Stimulated activated CD4-positive, alpha-beta T cell treated with anti-CD3 and anti-CD28 coated beads, Interleukin-15, amount 100 ng/mL, for 1 hour (primary cell): ENCODE data around the gene UNC45A.

Experiments
- DNase-seq, 2 donors: peaks; one replicate each; pipeline ENCODE4 v3.0.0-alpha.2; 2020; ENCODE audit warnings: low read depth in 1 of 2, low spot score in 1 of 2

The UNC45A gene

DNA sequence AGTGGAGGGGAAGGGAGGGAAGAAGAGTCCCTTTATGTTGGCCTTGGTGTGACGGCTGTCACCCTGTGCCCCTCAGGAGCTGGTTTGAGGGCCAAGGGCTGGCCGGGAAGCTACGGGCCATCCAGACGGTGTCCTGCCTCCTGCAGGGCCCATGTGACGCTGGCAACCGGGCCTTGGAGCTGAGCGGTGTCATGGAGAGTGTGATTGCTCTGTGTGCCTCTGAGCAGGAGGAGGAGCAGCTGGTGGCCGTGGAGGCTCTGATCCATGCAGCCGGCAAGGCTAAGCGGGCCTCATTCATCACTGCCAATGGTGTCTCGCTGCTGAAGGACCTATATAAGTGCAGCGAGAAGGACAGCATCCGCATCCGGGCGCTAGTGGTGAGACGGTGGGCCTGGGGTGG, 11.5 kb downstream of the UNC45A start:
- no peak for DNase-seq

DNA sequence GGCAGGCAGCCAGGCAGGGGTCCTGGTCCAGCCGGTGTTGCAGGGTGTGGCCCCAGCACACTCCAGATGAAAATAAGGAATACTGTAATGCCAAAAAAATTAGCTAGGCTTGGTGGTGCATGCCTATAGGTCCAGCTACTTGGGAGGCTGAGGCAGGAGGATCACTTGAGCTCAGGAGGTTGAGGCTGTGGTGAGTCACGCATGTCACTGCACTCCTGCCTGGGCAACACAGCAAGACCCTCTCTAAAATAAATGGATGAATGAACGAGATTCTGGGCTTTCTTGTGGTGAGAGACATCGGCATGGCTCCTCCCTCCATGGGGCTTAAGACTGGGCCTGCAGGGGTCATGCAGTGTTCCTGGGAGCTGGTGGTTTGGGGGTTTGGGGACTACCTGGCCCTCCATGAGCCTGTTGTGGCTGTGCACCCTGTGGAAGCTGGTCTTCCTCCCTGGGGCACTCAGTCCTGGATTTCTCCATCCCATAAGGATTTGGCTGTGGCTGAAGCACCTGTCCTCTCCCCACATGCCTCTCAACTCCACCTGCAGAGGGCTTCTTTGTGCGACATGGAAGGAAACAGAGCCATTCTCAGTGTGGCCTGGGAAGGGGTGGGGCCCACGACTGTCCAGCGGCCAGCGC, 12.0 kb downstream of the UNC45A start:
- no peak for DNase-seq

DNA sequence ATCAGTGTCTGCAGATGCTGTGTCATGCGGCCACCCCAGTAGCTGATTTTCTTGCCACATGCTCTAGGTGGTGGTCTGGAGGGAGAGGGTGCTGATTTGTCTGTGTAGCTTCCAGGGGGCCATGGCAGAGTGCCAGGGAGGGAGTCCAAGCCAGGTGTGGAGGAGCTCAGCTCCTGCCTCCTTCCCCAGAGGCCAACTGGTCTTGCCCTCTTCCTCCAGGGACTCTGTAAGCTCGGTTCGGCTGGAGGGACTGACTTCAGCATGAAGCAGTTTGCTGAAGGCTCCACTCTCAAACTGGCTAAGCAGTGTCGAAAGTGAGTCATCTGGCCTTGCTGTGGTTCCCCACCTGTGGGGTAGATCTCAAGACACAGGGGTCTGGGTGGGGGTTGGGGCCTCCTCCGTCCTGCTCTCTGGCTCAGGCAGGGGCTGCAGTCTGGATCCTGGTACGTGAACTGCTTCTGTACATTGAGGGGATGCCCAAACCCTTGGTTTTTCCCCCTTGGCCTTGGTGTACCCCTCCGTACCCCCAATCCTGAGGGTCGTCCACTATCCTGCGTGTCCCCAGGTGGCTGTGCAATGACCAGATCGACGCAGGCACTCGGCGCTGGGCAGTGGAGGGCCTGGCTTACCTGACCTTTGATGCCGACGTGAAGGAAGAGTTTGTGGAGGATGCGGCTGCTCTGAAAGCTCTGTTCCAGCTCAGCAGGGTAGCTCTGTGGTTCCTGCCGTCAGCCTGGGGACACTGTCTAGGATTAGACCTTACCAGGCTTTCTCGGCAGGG, 12.7 kb downstream of the UNC45A start:
- DNase-seq = no peak

DNA sequence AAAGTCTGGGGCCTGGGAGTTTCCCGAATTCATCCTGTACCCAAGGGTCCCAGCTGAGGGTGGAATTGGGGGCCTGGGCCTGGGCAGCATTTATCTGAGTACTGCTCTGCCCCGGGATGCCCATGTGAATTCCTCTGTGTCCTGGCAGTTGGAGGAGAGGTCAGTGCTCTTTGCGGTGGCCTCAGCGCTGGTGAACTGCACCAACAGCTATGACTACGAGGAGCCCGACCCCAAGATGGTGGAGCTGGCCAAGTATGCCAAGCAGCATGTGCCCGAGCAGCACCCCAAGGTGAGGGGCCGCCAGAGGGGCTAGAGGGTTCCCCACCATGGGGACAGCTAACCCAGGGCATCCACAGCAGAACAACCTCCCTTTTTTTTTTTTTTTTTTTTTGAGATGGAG, 13.4 kb downstream of the UNC45A start:
- DNase-seq = no peak

- no peak for DNase-seq
Measured at GRCh38 chr15:90949979-90950675, 15.0 kb downstream of the UNC45A start.

- no peak for DNase-seq
Measured at GRCh38 chr15:90950676-90951075, 15.6 kb downstream of the UNC45A start.

DNA sequence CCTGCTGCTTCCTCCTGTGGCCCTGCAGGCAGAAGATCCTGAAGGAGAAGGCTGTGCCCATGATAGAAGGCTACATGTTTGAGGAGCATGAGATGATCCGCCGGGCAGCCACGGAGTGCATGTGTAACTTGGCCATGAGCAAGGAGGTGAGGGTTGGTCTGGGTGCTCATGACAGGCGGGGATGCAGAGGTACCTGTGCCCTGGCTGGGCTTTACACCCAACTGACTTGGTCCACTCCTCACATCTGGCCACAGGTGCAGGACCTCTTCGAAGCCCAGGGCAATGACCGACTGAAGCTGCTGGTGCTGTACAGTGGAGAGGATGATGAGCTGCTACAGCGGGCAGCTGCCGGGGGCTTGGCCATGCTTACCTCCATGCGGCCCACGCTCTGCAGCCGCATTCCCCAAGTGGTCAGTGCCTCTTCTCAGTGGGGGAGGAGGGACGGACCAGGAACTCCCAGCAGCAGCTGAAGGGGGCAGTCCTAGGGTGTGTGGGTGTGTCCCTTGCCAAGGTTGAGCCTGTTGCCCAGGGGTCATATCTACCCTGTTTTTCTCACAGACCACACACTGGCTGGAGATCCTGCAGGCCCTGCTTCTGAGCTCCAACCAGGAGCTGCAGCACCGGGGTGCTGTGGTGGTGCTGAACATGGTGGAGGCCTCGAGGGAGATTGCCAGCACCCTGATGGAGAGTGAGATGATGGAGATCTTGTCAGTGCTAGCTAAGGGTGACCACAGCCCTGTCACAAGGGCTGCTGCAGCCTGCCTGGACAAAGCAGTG, 18.0 kb downstream of the UNC45A start:
- no peak for DNase-seq

DNA sequence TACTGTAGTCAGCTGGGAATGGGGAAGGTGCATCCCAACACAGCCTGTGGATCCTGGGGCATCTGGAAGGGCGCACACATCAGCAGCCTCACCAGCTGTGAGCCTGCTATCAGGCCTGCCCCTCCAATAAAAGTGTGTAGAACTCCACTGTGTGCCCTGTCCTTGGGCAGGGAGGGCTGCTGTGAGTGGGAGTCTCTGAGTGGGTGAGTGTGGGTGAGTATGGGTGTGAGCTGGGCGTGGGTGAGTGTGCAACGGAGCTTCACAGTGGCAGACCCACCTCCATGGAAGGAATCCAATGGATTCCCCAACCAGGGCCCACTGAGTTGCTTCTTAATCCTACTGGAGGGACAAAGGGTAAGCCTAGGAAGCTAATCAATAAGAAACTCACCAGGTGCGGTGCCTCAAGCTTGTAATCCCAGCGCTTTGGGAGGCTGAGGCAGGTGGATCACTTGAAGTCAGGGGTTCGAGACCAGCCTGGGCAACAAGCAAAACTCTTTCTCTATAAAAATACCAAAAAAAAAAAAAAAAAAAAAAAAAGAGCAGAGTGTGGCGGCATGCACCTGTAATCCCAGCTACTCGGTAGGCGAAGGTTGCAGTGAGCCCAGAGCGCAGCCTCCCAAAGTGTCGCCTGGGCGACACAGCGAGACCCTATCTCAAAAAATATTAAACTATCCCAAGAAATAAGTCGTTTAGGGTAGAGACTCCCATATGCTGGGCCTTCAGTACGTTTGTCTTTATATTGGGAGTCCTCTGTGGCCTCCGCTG, 19.0 kb downstream of the UNC45A start:
- no peak for DNase-seq

GRCh38 chr15:90954712-90955623, 19.9 kb downstream of the UNC45A start, which contains the start of gene RCCD1:
RCCD1 (plus strand) TSS chr15:90954884; CDS start chr15:90956735, 1,851 bp downstream.
- DNase-seq = peak; percentile 71 to 77

- no peak for DNase-seq
Measured at GRCh38 chr15:90955624-90956273, 20.7 kb downstream of the UNC45A start.

DNA sequence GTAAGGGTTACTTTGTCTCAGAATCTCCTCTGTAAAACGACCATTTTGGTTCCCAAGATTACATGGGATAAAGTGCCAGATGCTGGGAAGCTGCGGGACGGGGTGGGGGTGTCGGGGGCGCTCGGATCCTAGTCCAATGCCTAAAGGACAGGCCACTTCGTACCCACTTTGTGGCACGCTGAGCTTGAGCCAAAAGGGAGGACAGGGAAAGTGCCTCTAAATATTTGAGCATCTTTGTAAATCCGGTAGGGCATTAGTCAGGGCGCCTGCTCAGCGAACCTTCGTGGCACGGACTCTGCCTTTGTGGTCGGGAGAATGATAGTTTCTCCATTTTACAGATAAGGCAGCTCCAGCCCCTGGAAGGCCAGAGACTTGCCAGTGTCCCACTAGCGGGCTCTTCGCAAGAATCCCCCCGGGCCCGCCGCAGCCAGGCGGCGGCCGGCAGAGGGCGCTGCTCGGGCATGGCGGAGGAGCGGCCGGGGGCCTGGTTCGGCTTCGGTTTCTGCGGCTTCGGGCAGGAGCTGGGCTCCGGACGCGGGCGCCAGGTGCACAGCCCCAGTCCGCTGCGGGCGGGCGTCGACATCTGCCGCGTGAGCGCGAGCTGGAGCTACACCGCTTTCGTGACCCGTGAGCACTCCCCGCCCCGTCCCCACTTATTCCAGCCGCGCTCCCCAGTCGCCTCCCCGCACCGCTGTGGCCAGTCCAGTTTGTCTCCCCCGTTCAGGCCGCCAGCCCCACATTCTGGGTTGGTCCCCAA, 21.4 kb downstream of the UNC45A start:
- DNase-seq = peak; percentile 48 to 51

DNA sequence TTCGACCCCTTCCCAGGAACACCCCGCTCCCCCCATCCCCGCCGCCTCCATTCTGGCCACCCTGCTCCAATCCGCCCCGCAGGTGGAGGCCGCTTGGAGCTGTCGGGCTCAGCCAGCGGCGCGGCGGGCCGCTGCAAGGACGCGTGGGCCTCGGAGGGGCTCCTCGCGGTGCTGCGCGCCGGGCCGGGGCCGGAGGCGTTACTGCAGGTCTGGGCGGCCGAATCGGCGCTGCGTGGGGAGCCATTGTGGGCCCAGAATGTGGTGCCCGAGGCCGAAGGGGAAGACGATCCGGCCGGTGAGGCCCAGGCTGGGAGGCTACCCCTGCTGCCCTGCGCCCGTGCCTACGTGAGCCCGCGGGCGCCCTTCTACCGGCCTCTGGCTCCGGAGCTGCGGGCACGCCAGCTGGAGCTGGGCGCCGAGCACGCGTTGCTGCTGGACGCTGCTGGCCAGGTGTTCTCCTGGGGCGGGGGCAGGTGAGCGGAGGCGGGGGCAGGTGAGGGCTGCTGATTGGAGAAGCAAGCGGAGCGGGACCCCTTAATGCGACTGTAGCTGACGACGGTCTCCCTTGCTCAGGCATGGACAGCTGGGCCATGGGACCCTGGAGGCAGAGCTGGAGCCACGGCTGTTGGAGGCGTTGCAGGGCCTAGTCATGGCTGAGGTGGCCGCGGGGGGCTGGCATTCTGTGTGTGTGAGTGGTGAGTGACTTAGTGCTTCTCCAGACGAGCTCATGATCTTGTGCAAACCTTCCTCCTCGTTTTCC, 22.1 kb downstream of the UNC45A start:
- no peak for DNase-seq

DNA sequence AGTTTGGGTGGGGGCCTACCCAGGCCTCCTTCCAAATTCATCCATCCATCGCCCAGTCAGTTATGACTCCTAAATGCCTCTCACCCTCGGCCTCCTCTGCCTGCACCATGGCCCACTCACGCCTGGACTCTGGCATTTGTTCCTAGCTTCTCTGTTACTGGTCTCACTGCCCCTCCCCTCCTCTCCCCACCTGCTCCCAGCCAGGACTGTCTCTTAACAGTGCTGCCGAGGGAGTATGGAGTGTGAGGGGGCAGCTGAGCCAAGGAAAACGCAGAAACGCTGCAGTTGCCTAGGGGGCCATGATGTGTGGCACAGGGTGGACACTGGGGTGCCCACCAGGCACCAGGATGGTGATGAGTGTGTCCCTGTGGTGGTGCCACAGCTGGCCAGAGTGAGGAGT, 22.7 kb downstream of the UNC45A start:
- no peak for DNase-seq

GRCh38 chr15:90959028-90959595, 24.0 kb downstream of the UNC45A start:
- DNase-seq = no peak

DNA sequence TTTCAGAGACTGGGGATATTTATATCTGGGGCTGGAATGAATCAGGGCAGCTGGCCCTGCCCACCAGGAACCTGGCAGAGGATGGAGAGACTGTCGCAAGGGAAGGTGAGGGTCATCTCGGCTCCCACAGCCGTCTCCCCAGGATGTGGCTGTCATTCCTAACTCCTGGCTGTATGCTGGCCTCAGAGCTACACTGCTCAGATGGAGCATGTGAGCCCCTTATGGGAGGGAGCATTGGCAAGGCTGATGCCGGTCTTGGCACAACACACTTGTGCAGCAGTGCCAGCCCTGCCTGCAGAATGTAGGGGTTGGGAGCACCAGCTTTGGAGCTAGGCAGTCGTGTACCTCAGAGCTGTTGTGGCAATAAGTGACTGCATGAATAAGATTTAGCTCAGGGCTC, 24.8 kb downstream of the UNC45A start:
- no peak for DNase-seq

DNA sequence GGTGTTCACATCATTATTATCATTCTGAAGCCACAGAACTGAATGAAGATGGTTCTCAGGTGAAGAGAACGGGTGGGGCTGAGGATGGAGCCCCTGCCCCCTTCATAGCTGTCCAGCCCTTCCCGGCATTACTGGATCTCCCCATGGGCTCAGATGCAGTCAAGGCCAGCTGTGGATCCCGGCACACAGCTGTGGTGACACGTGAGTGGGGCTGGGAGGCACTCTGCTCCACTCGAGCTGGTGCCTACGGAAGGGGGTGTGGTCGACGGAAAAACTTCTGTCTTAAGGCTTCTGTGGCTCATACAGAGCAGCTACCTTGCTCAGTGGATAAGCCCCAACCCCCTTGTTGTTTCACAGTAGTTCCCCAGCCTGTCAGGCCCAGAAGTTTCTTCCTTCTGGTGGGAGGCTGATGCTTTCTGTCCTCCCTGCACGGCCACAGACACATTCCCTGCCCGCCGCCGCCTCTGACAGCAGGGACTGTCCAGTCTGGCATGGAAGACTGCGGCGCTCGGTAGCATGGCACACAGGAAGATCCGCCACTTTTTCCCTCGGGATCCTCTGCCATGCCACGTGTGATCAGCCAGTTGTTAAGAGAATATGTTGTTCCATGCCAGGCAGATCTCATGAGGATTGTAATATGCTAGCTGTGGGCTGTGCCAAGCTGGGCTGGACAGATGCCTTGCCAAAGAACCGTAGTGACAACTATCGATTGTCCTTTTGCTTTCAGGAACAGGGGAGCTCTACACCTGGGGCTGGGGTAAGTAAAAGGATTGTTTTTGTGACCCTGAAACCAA, 25.4 kb downstream of the UNC45A start:
- DNase-seq = no peak
